ENCODE measurements around the gene ARHGEF4.

ARHGEF4 gene

DNA sequence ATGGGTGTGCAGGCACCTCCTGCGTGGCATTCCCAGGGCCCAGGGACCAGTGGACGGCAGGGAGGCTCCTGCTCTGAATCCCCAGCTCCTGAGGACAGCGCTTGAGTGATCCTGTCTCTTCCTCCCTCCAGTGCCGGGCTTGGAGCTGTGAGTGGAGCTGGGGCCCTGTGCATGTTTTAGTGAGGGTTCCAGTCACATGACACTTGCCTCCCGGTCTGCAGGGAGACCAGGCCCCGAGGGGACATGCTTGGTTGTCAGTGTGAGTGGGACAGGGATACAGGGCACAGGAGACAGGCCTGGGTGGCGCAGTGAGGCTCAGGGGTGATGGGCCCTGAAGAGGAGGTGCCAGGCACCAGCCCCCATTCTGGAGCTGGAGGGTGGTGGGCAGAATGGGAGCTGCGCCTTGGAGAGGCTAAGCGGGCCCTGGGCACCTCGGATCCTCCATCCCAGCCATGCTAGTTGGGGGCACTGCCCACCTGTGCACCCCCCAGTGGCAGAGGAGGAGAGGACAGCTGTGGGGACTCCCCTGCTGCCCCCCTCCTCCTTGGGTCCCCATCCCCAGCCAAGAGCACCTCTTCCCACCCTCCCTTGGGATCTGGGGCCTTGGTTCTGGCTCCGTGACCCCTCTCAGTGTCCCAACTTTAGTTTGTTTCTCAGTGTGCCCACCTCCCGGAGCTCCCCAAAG is 12.0 kb downstream of the ARHGEF4 start:
- Histone ChIP-seq H3K9me3 (ENCODE audit: control insufficient read depth, insufficient read depth, low read length) (no peaks in the 10 kb centered on the region), H3K9ac (ENCODE audit: low read depth, low read length) (no peak overlapping the region), H3K4me1 (ENCODE audit: control insufficient read depth, insufficient read depth, low read length) (no peaks in the 10 kb centered on the region), H3K36me3 (ENCODE audit: control insufficient read depth, insufficient read depth, low read length) (no peaks in the 10 kb centered on the region), H3K4me3 (ENCODE audit: low read depth, low read length) (no peak overlapping the region), H3K27me3 (ENCODE audit: control insufficient read depth, insufficient read depth, low read length) (no peaks in the 10 kb centered on the region)

DNA sequence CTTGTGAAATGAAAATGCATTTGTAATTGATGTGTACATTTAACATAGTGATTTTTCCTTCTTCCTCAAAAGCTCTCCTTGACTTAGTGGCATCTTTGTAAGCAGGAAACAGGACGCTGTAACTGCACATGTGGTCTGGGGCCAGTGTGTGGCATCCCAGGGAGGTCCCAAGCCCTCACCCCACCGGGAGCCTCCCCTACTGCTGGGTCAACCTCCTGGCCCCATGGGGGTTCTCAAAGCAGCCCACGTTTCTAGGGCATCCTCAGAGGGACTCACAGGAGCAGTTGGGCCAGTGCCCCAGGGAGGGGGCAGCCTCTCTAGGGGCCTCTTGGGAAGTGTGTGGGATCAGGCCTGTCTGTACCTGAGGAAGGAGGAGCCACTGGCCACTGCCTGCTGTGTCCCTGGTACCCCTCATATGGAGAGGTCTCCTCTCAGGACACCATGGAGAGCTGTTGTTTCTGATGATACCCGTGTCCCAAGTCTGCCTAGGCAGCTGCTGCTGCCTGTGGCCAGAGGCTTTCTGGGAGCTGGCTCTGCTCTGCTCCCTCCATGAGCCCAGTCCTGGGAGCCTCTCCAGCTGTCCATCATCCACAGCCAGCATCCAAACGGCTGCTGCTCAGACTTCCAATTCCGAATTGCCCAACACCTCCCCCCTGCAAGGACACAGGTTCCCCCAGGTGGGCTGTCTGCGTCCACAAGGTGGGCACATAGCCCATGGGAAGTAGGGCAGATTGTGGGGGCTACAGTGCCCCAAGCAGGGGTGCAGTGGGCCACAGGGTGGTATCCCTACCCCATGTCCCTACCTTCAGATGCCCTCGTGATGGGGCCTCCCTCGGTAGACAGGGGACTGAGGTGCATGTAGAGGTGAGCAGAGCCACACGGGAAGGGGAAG is 13.4 kb downstream of the ARHGEF4 start:
- no peak overlapping the region for H3K4me3 ChIP-seq (ENCODE audit: low read depth, low read length)
- H3K27me3 ChIP-seq (ENCODE audit: control insufficient read depth, insufficient read depth, low read length) = no peaks in the 10 kb centered on the region
- H3K9ac ChIP-seq (ENCODE audit: low read depth, low read length) = no peak overlapping the region
- no peaks in the 10 kb centered on the region for H3K9me3 ChIP-seq (ENCODE audit: control insufficient read depth, insufficient read depth, low read length)
- no peaks in the 10 kb centered on the region for H3K4me1 ChIP-seq (ENCODE audit: control insufficient read depth, insufficient read depth, low read length)
- no peaks in the 10 kb centered on the region for H3K36me3 ChIP-seq (ENCODE audit: control insufficient read depth, insufficient read depth, low read length)

DNA sequence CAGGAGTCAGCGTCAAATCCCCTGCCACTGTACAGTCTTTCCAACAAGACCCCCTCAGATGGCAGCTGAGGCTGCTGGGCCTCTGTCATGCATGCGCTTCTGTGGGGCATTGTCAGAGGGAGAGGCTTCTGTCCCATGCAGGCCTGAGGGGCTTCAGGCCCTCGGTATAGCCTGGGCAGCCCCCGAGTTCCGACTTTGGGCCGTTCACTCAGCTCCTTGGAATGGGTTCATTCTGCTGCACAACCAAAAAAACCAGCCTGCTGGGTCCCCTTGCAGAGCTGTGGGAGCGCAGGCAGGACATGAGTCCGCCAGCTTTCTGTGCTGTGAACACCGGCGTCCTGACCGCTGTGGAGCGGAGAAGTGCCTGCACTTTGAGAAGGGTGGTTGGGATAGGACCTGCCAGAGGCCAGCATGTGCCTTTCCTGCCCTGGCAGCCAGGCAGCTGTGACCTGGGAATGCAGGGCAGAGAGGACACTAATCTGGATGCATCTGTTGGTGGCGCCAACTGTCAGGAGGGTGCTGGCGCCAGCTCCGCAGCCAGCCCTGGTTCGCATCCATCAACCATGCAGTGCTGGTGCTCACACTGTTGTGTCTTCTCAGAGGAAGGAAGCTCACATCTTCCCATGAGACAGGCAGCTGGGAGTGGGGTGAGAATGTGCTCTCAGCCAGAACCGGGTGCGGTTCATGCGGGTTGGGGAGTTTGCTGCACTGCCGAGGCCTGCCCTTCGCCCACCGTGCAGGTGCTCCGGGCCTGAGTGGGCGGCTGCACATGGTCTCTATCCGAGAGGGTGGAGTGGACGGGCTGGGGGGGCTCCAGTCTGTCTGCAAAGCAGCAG is 14.3 kb downstream of the ARHGEF4 start:
- H3K4me1 ChIP-seq (ENCODE audit: control insufficient read depth, insufficient read depth, low read length) = no peaks in the 10 kb centered on the region

DNA sequence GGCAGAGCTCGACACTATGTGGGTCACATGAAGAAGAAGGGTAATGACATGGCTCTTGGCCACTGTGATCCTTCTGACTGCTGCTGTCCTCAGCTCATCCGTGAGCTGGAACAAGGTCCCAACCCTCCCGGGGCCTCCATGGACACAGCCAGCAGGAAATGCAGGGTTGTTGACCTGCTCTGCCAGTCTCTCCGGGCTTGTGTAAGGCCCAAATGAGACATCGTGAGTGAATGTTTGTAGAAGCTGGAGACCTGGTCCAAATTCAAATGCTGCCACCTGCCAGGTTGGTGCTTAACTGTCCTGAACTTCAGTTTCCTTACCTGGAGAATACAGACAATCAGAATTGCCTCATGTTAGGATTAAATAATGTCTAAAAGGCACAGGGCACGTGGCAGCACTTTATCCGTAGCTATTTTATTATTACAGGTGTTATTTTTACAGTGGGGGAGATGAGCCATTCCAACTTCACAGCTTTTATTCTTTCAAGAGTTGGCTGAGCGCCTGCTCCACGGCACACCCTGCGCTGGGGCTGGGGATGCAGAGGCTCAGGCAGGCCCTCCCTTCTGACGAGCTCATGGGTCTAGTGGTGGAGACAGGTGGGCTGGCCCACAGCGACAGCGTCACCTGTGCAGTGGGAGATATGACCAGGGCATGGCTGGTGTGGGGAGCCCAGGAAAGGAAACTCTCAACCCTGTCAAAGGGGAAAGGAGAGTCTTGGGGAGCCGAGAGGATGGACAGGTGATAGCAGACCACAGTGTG is 15.1 kb downstream of the ARHGEF4 start:
- no peaks in the 10 kb centered on the region for H3K27me3 ChIP-seq (ENCODE audit: control insufficient read depth, insufficient read depth, low read length)

More for the DNA sequence above, 14.3 kb downstream of the ARHGEF4 start:
- Histone ChIP-seq H3K9ac (ENCODE audit: low read depth, low read length) (no peak overlapping the region), H3K4me3 (ENCODE audit: low read depth, low read length) (no peak overlapping the region), H3K36me3 (ENCODE audit: control insufficient read depth, insufficient read depth, low read length) (no peaks in the 10 kb centered on the region), H3K27me3 (ENCODE audit: control insufficient read depth, insufficient read depth, low read length) (no peaks in the 10 kb centered on the region), H3K9me3 (ENCODE audit: control insufficient read depth, insufficient read depth, low read length) (no peaks in the 10 kb centered on the region)

DNA sequence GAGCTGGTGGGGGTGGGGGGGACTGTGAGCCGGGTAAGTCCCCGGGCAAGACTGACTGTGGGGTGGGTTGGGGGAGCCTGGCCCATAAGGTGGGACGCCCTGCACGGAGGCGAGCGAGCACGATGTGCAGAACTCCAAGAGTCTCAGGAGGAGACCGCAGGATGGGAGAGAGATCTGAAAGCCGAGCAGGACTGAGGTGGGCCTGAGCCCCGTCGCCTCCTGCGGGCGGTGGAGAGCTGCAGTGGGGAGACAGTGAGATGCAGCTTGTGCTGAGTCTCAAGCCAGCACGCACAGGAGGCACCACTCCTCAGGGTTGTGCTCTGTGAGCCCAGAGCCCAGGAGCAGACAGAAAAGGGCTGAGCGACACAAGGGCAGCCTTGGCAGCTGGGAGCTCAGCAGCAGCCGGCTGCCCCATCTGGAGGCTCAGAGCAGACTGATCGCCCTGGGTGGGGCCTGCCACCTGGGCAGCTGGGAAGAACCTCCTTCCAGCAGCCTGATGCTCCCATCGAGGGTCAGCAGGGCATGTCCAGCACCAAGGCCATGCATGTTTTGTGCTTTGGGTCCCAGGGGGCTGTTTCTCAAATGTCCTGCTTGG is 15.9 kb downstream of the ARHGEF4 start:
- H3K9ac ChIP-seq (ENCODE audit: low read depth, low read length) = no peak overlapping the region
- H3K4me1 ChIP-seq (ENCODE audit: control insufficient read depth, insufficient read depth, low read length) = no peaks in the 10 kb centered on the region
- no peaks in the 10 kb centered on the region for H3K36me3 ChIP-seq (ENCODE audit: control insufficient read depth, insufficient read depth, low read length)
- no peak overlapping the region for H3K4me3 ChIP-seq (ENCODE audit: low read depth, low read length)
- H3K9me3 ChIP-seq (ENCODE audit: control insufficient read depth, insufficient read depth, low read length) = no peaks in the 10 kb centered on the region
- no peaks in the 10 kb centered on the region for H3K27me3 ChIP-seq (ENCODE audit: control insufficient read depth, insufficient read depth, low read length)

More for the DNA sequence above, 15.1 kb downstream of the ARHGEF4 start:
- Histone ChIP-seq H3K36me3 (ENCODE audit: control insufficient read depth, insufficient read depth, low read length) (no peaks in the 10 kb centered on the region), H3K9ac (ENCODE audit: low read depth, low read length) (no peak overlapping the region), H3K4me3 (ENCODE audit: low read depth, low read length) (no peak overlapping the region), H3K9me3 (ENCODE audit: control insufficient read depth, insufficient read depth, low read length) (no peaks in the 10 kb centered on the region), H3K4me1 (ENCODE audit: control insufficient read depth, insufficient read depth, low read length) (no peaks in the 10 kb centered on the region)

DNA sequence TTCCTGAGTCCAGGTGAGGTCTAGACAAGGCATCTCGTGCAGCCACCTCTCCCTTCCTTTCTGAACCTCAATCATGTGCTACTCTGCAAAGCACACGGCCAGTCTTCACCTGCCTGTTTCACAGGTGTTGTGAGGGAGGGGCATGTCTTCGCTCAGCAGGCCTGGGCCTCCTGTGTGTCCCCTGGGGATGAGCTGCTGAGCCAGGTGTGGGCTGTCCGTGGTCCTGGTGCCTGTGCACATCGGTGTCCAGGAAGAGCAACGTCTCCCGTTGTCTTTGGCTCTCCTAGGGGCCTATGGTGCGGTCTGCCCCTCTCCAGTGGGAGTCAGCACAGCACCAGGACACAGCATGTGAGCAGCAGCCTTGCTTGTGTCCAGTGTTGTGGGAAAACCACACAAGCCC is 16.7 kb downstream of the ARHGEF4 start:
- no peak overlapping the region for H3K9ac ChIP-seq (ENCODE audit: low read depth, low read length)
- H3K4me3 ChIP-seq (ENCODE audit: low read depth, low read length) = no peak overlapping the region
- no peaks in the 10 kb centered on the region for H3K4me1 ChIP-seq (ENCODE audit: control insufficient read depth, insufficient read depth, low read length)

DNA sequence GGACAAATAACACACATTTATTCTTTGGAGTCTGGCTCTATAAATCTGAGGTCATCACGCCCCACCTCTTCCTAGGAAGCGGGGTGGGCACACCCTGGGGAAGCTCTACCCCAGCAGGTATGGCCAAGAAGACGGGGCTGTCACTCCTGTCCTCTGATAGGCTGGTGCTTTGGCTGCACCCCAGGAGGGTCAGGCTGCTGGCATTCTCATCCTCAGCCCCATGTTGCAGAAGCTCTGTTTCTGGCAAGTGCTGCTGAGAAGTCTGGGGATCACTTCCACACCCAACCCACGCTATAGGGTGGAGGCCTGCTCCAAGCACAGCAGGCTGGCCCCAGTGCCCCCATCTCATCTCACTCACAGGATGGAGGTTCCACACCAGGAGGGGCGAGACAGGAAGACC is 17.6 kb downstream of the ARHGEF4 start:
- no peak overlapping the region for H3K4me3 ChIP-seq (ENCODE audit: low read depth, low read length)
- no peaks in the 10 kb centered on the region for H3K36me3 ChIP-seq (ENCODE audit: control insufficient read depth, insufficient read depth, low read length)
- H3K9ac ChIP-seq (ENCODE audit: low read depth, low read length) = no peak overlapping the region
- H3K4me1 ChIP-seq (ENCODE audit: control insufficient read depth, insufficient read depth, low read length) = no peaks in the 10 kb centered on the region
- no peaks in the 10 kb centered on the region for H3K9me3 ChIP-seq (ENCODE audit: control insufficient read depth, insufficient read depth, low read length)
- no peaks in the 10 kb centered on the region for H3K27me3 ChIP-seq (ENCODE audit: control insufficient read depth, insufficient read depth, low read length)

More for the DNA sequence above, 16.7 kb downstream of the ARHGEF4 start:
- no peaks in the 10 kb centered on the region for H3K9me3 ChIP-seq (ENCODE audit: control insufficient read depth, insufficient read depth, low read length)
- no peaks in the 10 kb centered on the region for H3K36me3 ChIP-seq (ENCODE audit: control insufficient read depth, insufficient read depth, low read length)
- no peaks in the 10 kb centered on the region for H3K27me3 ChIP-seq (ENCODE audit: control insufficient read depth, insufficient read depth, low read length)

DNA sequence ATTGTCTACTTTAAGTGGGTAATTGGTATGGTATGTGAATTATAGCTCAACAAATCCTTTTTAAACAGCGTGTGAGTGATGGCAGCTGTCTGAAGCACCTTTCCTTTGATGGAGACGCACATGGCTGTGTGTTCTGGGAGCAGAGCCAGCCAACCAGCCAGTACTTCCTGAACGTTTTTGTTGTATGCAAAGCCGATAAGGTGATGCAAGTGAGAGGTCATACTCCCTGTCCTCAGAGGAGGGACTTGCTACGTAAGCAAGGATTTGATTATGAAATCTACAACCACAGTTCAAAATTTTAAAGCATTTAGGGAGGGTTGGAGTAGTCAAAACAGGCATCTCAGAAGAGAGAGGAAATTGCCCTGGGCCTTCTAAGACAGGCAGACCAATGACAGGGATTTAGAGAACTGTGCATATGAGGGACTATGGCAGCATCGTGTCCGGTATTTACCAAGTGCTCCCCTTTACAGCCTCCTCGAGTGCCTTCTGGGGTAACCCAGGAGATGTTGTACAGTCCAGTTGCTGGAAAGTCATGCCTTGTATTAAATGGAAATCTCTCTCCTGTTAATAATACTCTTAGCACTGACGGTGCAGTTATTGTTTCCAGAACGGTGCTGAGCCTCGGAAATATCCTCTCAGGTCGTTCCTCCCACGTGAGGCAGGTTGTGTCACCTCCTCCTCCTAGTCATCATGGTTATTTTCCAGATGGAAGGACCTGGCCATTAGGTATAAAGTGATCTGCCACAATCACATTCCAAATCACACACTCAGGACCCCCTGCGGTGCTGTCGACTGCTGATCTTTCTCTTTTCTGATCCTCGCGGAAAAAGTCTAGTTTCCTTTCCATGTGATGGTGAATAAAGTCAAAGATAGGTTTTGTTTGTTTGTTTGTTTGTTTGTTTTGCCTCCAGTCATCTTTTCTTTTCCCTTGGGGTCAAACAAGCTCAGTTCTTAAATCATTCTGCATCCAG is 28.4 kb downstream of the ARHGEF4 start:
- Histone ChIP-seq H3K4me3 (ENCODE audit: low read depth, low read length) (no peak overlapping the region), H3K27me3 (ENCODE audit: control insufficient read depth, insufficient read depth, low read length) (no peaks in the 10 kb centered on the region), H3K36me3 (ENCODE audit: control insufficient read depth, insufficient read depth, low read length) (no peaks in the 10 kb centered on the region), H3K9me3 (ENCODE audit: control insufficient read depth, insufficient read depth, low read length) (no peaks in the 10 kb centered on the region), H3K4me1 (ENCODE audit: control insufficient read depth, insufficient read depth, low read length) (no peaks in the 10 kb centered on the region), H3K9ac (ENCODE audit: low read depth, low read length) (no peak overlapping the region)

DNA sequence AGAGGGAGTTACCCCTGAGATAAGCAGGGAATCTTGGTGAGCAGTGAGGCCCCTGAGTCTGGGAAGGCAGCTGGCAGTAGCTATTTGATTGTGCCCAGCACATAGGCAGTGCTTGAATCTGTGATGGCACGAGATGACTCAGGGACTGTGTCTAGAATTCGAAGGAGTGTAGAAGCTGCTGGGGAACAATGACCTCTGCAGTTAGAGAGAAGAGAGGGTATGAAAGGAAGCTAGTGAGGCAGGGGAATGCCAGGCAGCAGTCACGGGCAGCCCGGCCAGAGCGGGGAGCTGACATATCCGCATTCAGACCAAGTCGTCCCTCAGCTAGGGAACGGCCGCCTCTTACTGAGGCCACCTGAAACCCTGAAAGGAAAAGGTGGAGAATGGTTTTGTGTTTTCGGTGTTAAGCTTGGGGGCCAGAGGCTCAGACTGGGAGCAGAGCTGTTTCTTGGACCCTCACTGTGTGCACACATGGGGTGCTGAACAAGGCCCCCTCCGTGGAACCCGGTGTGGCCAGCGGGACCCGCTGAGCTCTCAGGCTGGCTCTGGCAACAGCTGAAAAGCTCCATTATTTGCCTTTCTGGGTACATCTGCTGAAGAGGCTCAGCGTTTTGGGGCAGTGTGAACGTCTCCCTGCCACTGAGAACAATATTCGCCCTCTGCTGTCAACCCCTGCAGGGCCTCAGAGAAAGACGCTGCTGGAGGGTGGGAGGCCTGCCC is 32.9 kb downstream of the ARHGEF4 start:
- Histone ChIP-seq H3K9me3 (ENCODE audit: control insufficient read depth, insufficient read depth, low read length) (no peaks in the 10 kb centered on the region), H3K27me3 (ENCODE audit: control insufficient read depth, insufficient read depth, low read length) (no peaks in the 10 kb centered on the region), H3K4me3 (ENCODE audit: low read depth, low read length) (no peak overlapping the region), H3K9ac (ENCODE audit: low read depth, low read length) (no peak overlapping the region), H3K4me1 (ENCODE audit: control insufficient read depth, insufficient read depth, low read length) (no peaks in the 10 kb centered on the region), H3K36me3 (ENCODE audit: control insufficient read depth, insufficient read depth, low read length) (no peaks in the 10 kb centered on the region)

DNA sequence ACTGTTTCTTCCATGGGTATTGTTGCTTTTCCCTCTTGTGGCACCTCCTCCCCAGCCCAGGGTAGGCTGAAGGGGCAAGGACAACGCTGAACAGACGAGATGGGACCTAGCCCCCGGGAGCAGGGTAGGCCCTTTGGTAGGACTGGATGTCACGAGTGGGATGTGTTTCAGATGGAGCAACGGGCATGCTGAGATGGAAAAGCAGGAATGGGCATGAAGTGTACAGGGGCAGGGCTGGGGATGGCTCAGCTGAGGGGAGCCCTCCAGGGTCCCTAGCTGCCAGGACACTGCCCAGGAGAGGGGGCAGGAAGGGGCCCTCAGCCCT is 33.4 kb downstream of the ARHGEF4 start:
- H3K9me3 ChIP-seq (ENCODE audit: control insufficient read depth, insufficient read depth, low read length) = no peaks in the 10 kb centered on the region
- no peak overlapping the region for H3K9ac ChIP-seq (ENCODE audit: low read depth, low read length)

More for the DNA sequence above, 33.4 kb downstream of the ARHGEF4 start:
- no peak overlapping the region for H3K4me3 ChIP-seq (ENCODE audit: low read depth, low read length)
- no peaks in the 10 kb centered on the region for H3K4me1 ChIP-seq (ENCODE audit: control insufficient read depth, insufficient read depth, low read length)
- no peaks in the 10 kb centered on the region for H3K27me3 ChIP-seq (ENCODE audit: control insufficient read depth, insufficient read depth, low read length)
- H3K36me3 ChIP-seq (ENCODE audit: control insufficient read depth, insufficient read depth, low read length) = no peaks in the 10 kb centered on the region

All from iPS-15b (cell line).